Loucy (cell line): ENCODE data around the gene KIF20A.
A peak's percentile ranks its signal among the peaks of the same experiment; 100 is the strongest.

Experiments used
- H2AFZ ChIP-seq: fragments of 200-600 bp; sonication (generic); 2 replicates; pipeline ENCODE4 v1.6.0; 2016; ENCODE audit warnings: antibody characterized with exemption, mild to moderate bottlenecking, low read length, moderate library complexity
- H3F3A ChIP-seq: fragments of 200-600 bp; 2 replicates; pipeline ENCODE4 v1.6.0; 2016; ENCODE audit warnings: antibody characterized with exemption, low read depth, mild to moderate bottlenecking
- H3K27me3 ChIP-seq: fragments of 200-600 bp; sonication (generic); 2 replicates; pipeline ENCODE4 v1.6.1; 2014; ENCODE audit warnings: low read length, mild to moderate bottlenecking; ENCODE audit not compliant: insufficient read depth, poor library complexity, severe bottlenecking
- H3K36me3 ChIP-seq: fragments of 200-600 bp; sonication (generic); 2 replicates; pipeline ENCODE4 v1.6.1; 2016; ENCODE audit warnings: low read length; ENCODE audit not compliant: insufficient read depth
- H3K4me1 ChIP-seq: fragments of 200-600 bp; sonication (generic); 2 replicates; pipeline ENCODE4 v1.5.1; 2014; ENCODE audit warnings: low read length, mild to moderate bottlenecking; ENCODE audit not compliant: insufficient read depth, poor library complexity, severe bottlenecking
- H3K4me2 ChIP-seq: fragments of 200-600 bp; sonication (generic); 2 replicates; pipeline ENCODE4 v1.6.0; 2014; ENCODE audit warnings: antibody characterized with exemption, low read length, low read depth, mild to moderate bottlenecking; ENCODE audit not compliant: poor library complexity, severe bottlenecking
- H3K4me3 ChIP-seq: fragments of 200-600 bp; sonication (generic); 2 replicates; pipeline ENCODE4 v1.5.1; 2014; ENCODE audit warnings: low read length, mild to moderate bottlenecking, mixed read lengths; ENCODE audit not compliant: poor library complexity, severe bottlenecking
- H3K79me2 ChIP-seq: fragments of 200-600 bp; sonication (generic); 2 replicates; pipeline ENCODE4 v1.6.1; 2014; ENCODE audit warnings: low read length; ENCODE audit not compliant: insufficient read depth
- H3K9ac ChIP-seq: fragments of 200-600 bp; sonication (generic); 2 replicates; pipeline ENCODE4 v1.6.0; 2014; ENCODE audit warnings: mild to moderate bottlenecking, low read depth, low read length, moderate library complexity; ENCODE audit not compliant: poor library complexity, severe bottlenecking
- H3K9me2 ChIP-seq: fragments of 200-600 bp; sonication (generic); replicated peaks from 2 replicates; pipeline ENCODE4 v1.6.1; 2016; ENCODE audit warnings: low read depth, low read length, mixed read lengths
- H3K9me3 ChIP-seq: fragments of 200-600 bp; sonication (generic); 2 replicates; pipeline ENCODE4 v1.6.1; 2014; ENCODE audit warnings: mild to moderate bottlenecking, antibody characterized with exemption, low read length, low read depth; ENCODE audit not compliant: insufficient read depth
- H4K20me1 ChIP-seq: fragments of 200-600 bp; sonication (generic); 2 replicates; pipeline ENCODE4 v1.6.0; 2014; ENCODE audit warnings: antibody characterized with exemption, low read length, mild to moderate bottlenecking; ENCODE audit not compliant: insufficient read depth, poor library complexity, severe bottlenecking
- EZH2phosphoT487 ChIP-seq: fragments of 200-600 bp; IDR thresholded peaks from 2 replicates; pipeline ENCODE4 v1.6.1; 2018; ENCODE audit warnings: antibody characterized with exemption, mild to moderate bottlenecking, moderate library complexity, borderline replicate concordance
- TF ChIP-seq, protein P1 (sequence below): fragments of 200-600 bp; sonication (generic); conservative IDR thresholded peaks from 2 replicates; pipeline ENCODE4 v1.5.1; 2014; ENCODE audit warnings: mild to moderate bottlenecking, antibody characterized with exemption, low read length

KIF20A gene

DNA sequence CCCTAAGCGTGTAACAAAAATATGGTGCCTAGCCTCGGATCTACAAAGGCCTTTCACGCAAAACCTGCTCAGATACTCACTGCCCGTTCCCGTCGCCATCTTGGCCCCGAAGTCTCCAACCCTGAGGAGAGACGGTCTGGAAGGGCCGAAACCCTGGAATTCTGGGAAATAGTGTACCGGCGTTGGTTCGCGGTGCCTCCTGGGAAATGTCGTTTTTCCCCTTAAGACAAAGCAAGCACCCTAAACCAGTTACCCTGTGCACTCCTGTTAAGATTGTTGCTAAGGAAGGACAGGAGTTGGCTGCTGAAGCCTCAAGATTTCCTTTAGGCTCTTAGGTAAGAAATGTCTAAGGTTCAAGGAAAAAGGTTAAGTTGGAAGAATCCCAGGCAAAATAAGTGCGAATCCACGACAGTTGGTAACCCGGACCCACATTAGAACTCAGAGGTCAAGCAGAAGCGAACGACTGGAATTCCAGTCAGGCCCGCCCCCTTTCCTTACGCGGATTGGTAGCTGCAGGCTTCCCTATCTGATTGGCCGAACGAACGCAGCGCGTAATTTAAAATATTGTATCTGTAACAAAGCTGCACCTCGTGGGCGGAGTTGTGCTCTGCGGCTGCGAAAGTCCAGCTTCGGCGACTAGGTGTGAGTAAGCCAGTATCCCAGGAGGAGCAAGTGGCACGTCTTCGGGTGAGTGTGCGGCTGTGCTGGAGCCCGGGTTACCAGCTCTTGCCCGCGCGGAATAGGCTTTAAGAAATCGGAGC, at the start of gene KIF20A, which contains the start of gene BRD8:
KIF20A (plus strand) TSS at position 597 of the 761 bp plus-strand sequence. CDS start 569 bp downstream, outside the sequence.
BRD8 (minus strand) TSS at position 115 of the 761 bp plus-strand sequence; CDS start at position 99, 16 bp downstream.
- TF ChIP-seq, protein P1, sequence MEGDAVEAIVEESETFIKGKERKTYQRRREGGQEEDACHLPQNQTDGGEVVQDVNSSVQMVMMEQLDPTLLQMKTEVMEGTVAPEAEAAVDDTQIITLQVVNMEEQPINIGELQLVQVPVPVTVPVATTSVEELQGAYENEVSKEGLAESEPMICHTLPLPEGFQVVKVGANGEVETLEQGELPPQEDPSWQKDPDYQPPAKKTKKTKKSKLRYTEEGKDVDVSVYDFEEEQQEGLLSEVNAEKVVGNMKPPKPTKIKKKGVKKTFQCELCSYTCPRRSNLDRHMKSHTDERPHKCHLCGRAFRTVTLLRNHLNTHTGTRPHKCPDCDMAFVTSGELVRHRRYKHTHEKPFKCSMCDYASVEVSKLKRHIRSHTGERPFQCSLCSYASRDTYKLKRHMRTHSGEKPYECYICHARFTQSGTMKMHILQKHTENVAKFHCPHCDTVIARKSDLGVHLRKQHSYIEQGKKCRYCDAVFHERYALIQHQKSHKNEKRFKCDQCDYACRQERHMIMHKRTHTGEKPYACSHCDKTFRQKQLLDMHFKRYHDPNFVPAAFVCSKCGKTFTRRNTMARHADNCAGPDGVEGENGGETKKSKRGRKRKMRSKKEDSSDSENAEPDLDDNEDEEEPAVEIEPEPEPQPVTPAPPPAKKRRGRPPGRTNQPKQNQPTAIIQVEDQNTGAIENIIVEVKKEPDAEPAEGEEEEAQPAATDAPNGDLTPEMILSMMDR: no peak
- TF ChIP-seq EZH2phosphoT487: no peak

DNA sequence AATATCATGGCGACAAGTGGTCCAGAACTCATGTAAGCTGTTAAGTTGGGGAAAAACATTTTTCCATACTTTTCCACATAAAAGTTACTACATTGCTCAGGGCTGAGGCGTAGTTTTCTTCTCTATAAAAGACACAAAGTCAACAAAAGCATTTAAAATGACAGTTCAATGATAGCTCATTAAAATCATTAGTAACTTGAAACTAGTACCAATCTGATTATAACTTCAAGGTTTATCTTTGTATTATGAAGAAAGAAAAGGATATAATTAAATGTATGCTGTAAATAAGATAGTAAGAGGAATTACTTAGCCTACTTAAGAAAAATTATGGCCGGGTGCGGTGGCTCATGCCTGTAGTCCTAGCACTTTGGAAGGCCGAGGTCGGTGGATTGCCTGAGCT, 49.6 kb upstream of the KIF20A start:
- Histone ChIP-seq H3K4me1 (peaks cover 3% of the 10 kb centered on the region), H4K20me1 (no peaks in the 10 kb centered on the region), H3K9me2 (no peaks in the 10 kb centered on the region), H3K4me2 (no peak overlapping the region), H3K36me3 (no peaks in the 10 kb centered on the region), H3F3A (no peaks in the 10 kb centered on the region), H3K9me3 (no peaks in the 10 kb centered on the region), H3K9ac (no peak overlapping the region), H3K79me2 (no peaks in the 10 kb centered on the region), H3K27me3 (no peaks in the 10 kb centered on the region), H3K4me3 (no peak overlapping the region), H2AFZ (no peak overlapping the region)
- TF ChIP-seq EZH2phosphoT487: no peak
- TF ChIP-seq, protein P1: no peak

More for the DNA sequence above, at the start of gene KIF20A, which contains the start of gene BRD8:
- Histone ChIP-seq H3K9me3 (no peaks in the 10 kb centered on the region), H2AFZ (peak within 1 kb of the TSS; percentile 95), H3K27me3 (no peaks in the 10 kb centered on the region), H3K79me2 (peaks cover 88% of the 10 kb centered on the region), H3K4me1 (peaks cover 24% of the 10 kb centered on the region), H4K20me1 (peaks cover 28% of the 10 kb centered on the region), H3K36me3 (peaks cover 32% of the 10 kb centered on the region), H3K4me3 (peak within 1 kb of the TSS; percentile 87), H3K4me2 (peak within 1 kb of the TSS; percentile 81), H3F3A (no peaks in the 10 kb centered on the region), H3K9ac (peak within 1 kb of the TSS; percentile 95), H3K9me2 (no peaks in the 10 kb centered on the region)

DNA sequence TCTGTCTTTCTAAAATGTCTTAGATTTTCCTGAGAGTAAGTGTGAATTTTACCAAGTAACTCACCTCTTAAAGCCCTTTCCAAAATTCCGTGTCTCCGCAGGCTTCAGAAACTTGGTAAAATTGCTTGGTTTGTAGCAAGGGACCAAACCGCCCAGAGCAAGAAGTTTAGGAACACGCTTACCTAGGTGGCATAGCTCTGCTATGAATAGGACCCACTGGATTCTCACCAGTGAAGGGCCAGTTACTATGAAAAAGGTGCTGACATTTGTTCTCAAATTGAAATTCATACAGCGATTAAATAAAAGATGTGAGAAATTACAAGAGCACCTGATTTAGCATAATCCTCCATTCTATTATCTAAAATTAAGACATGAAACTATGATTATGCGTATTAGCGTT, 46.4 kb upstream of the KIF20A start:
- peak overlapping the region; percentile 64 for H3K4me3 ChIP-seq

More for the DNA sequence above, 46.4 kb upstream of the KIF20A start:
- Histone ChIP-seq H3K4me2 (peak overlapping the region; percentile 60), H3K27me3 (no peaks in the 10 kb centered on the region), H3K9me2 (no peaks in the 10 kb centered on the region), H2AFZ (peak overlapping the region; percentile 56), H3K36me3 (no peaks in the 10 kb centered on the region), H3K4me1 (peaks cover 3% of the 10 kb centered on the region), H3K9me3 (no peaks in the 10 kb centered on the region), H3K9ac (no peak overlapping the region), H3K79me2 (no peaks in the 10 kb centered on the region), H3F3A (no peaks in the 10 kb centered on the region), H4K20me1 (no peaks in the 10 kb centered on the region)
- TF ChIP-seq, protein P1: no peak
- TF ChIP-seq EZH2phosphoT487: no peak
